HUES6 (cell line): ENCODE data around the gene ENDOU.

Source experiments
- H3K27ac ChIP-seq: 2 replicates; pipeline ENCODE4 v1.7.0; 2013; ENCODE audit warnings: low read depth, mild to moderate bottlenecking, low read length, inconsistent platforms
- H3K27me3 ChIP-seq: 2 replicates; pipeline ENCODE4 v1.6.1; 2013; ENCODE audit warnings: low read length; ENCODE audit not compliant: control insufficient read depth, insufficient read depth
- H3K36me3 ChIP-seq: 2 replicates; pipeline ENCODE4 v1.6.1; 2013; ENCODE audit warnings: low read length; ENCODE audit not compliant: control insufficient read depth, insufficient read depth
- H3K4me1 ChIP-seq: 2 replicates; pipeline ENCODE4 v1.6.1; 2013; ENCODE audit warnings: low read length; ENCODE audit not compliant: control insufficient read depth, insufficient read depth
- H3K4me3 ChIP-seq: 2 replicates; pipeline ENCODE4 v1.5.1; 2013; ENCODE audit warnings: low read depth, low read length
- H3K9ac ChIP-seq: one replicate; pipeline ENCODE4 v1.6.1; 2013; ENCODE audit warnings: mild to moderate bottlenecking, low read length
- H3K9me3 ChIP-seq: 2 replicates; pipeline ENCODE4 v1.6.1; 2013; ENCODE audit warnings: low read depth, low read length; ENCODE audit not compliant: control insufficient read depth, insufficient read depth

Gene ENDOU

GRCh38 chr12:47717046-47717442 is 8.2 kb downstream of the ENDOU start:
- H3K27ac ChIP-seq = no peak overlapping the region
- H3K9ac ChIP-seq = no peak overlapping the region
- H3K4me1 ChIP-seq = peaks cover 19% of the 10 kb centered on the region
- H3K27me3 ChIP-seq = peaks cover 18% of the 10 kb centered on the region
- no peak overlapping the region for H3K4me3 ChIP-seq
- no peaks in the 10 kb centered on the region for H3K9me3 ChIP-seq
- no peaks in the 10 kb centered on the region for H3K36me3 ChIP-seq

GRCh38 chr12:47715877-47716548 is 9.3 kb downstream of the ENDOU start:
- Histone ChIP-seq H3K27ac (no peak overlapping the region), H3K36me3 (no peaks in the 10 kb centered on the region), H3K4me3 (no peak overlapping the region), H3K9ac (no peak overlapping the region), H3K9me3 (no peaks in the 10 kb centered on the region), H3K4me1 (peaks cover 19% of the 10 kb centered on the region), H3K27me3 (peaks cover 18% of the 10 kb centered on the region)

GRCh38 chr12:47715393-47715876 is 9.9 kb downstream of the ENDOU start:
- no peak overlapping the region for H3K4me3 ChIP-seq
- peaks cover 19% of the 10 kb centered on the region for H3K4me1 ChIP-seq
- no peaks in the 10 kb centered on the region for H3K9me3 ChIP-seq
- H3K9ac ChIP-seq = no peak overlapping the region
- no peaks in the 10 kb centered on the region for H3K36me3 ChIP-seq
- H3K27me3 ChIP-seq = peaks cover 18% of the 10 kb centered on the region
- H3K27ac ChIP-seq = no peak overlapping the region

- Histone ChIP-seq H3K27ac (no peak overlapping the region), H3K9me3 (no peaks in the 10 kb centered on the region), H3K9ac (no peak overlapping the region), H3K4me1 (peaks cover 19% of the 10 kb centered on the region), H3K4me3 (no peak overlapping the region), H3K36me3 (no peaks in the 10 kb centered on the region), H3K27me3 (peaks cover 18% of the 10 kb centered on the region)
These were observed 10.4 kb downstream of the ENDOU start for GRCh38 chr12:47714826-47715386.

- H3K4me3 ChIP-seq = no peak overlapping the region
- peaks cover 6% of the 10 kb centered on the region; the same call in 1 of the 2 replicates for H3K4me1 ChIP-seq
- no peaks in the 10 kb centered on the region for H3K9me3 ChIP-seq
- H3K36me3 ChIP-seq = no peaks in the 10 kb centered on the region
- H3K27ac ChIP-seq = no peak overlapping the region
- H3K9ac ChIP-seq = no peak overlapping the region
- H3K27me3 ChIP-seq = peaks cover 16% of the 10 kb centered on the region
These were observed 13.1 kb downstream of the ENDOU start for GRCh38 chr12:47712171-47712570.

- Histone ChIP-seq H3K27me3 (peaks cover 8% of the 10 kb centered on the region; the same call in 1 of the 2 replicates), H3K4me3 (no peak overlapping the region), H3K27ac (no peak overlapping the region), H3K36me3 (no peaks in the 10 kb centered on the region), H3K4me1 (peaks cover 5% of the 10 kb centered on the region; the same call in 1 of the 2 replicates), H3K9me3 (no peaks in the 10 kb centered on the region), H3K9ac (no peak overlapping the region)
These were observed 13.8 kb downstream of the ENDOU start for GRCh38 chr12:47711448-47711847.

- no peak overlapping the region for H3K9ac ChIP-seq
- H3K4me1 ChIP-seq = peaks cover 5% of the 10 kb centered on the region; the same call in 1 of the 2 replicates
- H3K27me3 ChIP-seq = no peaks in the 10 kb centered on the region
- H3K36me3 ChIP-seq = no peaks in the 10 kb centered on the region
- H3K27ac ChIP-seq = no peak overlapping the region
- no peaks in the 10 kb centered on the region for H3K9me3 ChIP-seq
- no peak overlapping the region for H3K4me3 ChIP-seq
These were observed 15.0 kb downstream of the ENDOU start for GRCh38 chr12:47710278-47710677.

GRCh38 chr12:47709671-47710070 is 15.6 kb downstream of the ENDOU start:
- H3K4me1 ChIP-seq = peaks cover 9% of the 10 kb centered on the region; the same call in 1 of the 2 replicates
- no peak overlapping the region for H3K4me3 ChIP-seq
- no peak overlapping the region for H3K9ac ChIP-seq
- no peaks in the 10 kb centered on the region for H3K9me3 ChIP-seq
- no peaks in the 10 kb centered on the region for H3K27me3 ChIP-seq
- no peaks in the 10 kb centered on the region for H3K36me3 ChIP-seq
- no peak overlapping the region for H3K27ac ChIP-seq

GRCh38 chr12:47709237-47709636 is 16.1 kb downstream of the ENDOU start:
- Histone ChIP-seq H3K9me3 (no peaks in the 10 kb centered on the region), H3K27me3 (no peaks in the 10 kb centered on the region), H3K36me3 (no peaks in the 10 kb centered on the region), H3K4me1 (peaks cover 9% of the 10 kb centered on the region; the same call in 1 of the 2 replicates), H3K9ac (no peak overlapping the region), H3K4me3 (no peak overlapping the region), H3K27ac (no peak overlapping the region)

- Histone ChIP-seq H3K36me3 (no peaks in the 10 kb centered on the region), H3K4me1 (peaks cover 9% of the 10 kb centered on the region; the same call in 1 of the 2 replicates), H3K4me3 (no peak overlapping the region), H3K27ac (no peak overlapping the region), H3K9ac (no peak overlapping the region), H3K9me3 (no peaks in the 10 kb centered on the region), H3K27me3 (no peaks in the 10 kb centered on the region)
These were observed 17.3 kb downstream of the ENDOU start for GRCh38 chr12:47707905-47708543.

GRCh38 chr12:47707355-47707754 is 17.9 kb downstream of the ENDOU start:
- H3K4me1 ChIP-seq = peaks cover 9% of the 10 kb centered on the region; the same call in 1 of the 2 replicates
- no peaks in the 10 kb centered on the region for H3K27me3 ChIP-seq
- H3K4me3 ChIP-seq = no peak overlapping the region
- H3K9ac ChIP-seq = no peak overlapping the region
- H3K36me3 ChIP-seq = no peaks in the 10 kb centered on the region
- H3K9me3 ChIP-seq = no peaks in the 10 kb centered on the region
- H3K27ac ChIP-seq = no peak overlapping the region
